HL-60 (cell line): Measurements from ENCODE around the gene PPP1R3C.

Experiments used
- DNase-seq, 2 experiments: peaks; one replicate each; pipeline ENCODE4 v3.0.0-alpha.2; 2010 to 2020; ENCODE audit warnings: low read depth in 1 of 2, low spot score in 1 of 2
- H3K27ac ChIP-seq: fragments of 250-450 bp; sonication (Bioruptor Pico); replicated peaks from 2 replicates; pipeline ENCODE4 v1.5.1; 2020; ENCODE audit warnings: mild to moderate bottlenecking, moderate library complexity
- H3K27me3 ChIP-seq: fragments of 250-450 bp; sonication (Bioruptor Pico); 2 replicates; pipeline ENCODE4 v1.5.1; 2021; ENCODE audit warnings: mild to moderate bottlenecking, moderate library complexity; ENCODE audit not compliant: insufficient read depth, poor library complexity, severe bottlenecking
- H3K4me3 ChIP-seq: replicated peaks from 2 replicates; pipeline ENCODE4 v1.5.1; 2011; ENCODE audit warnings: mild to moderate bottlenecking, control low read depth, low read length; ENCODE audit not compliant: insufficient read depth
- GABPA ChIP-seq: IDR thresholded peaks from 2 replicates; pipeline ENCODE4 v1.6.1; 2012; ENCODE audit warnings: low read depth
- POLR2AphosphoS5 ChIP-seq: IDR thresholded peaks from 2 replicates; pipeline ENCODE4 v1.6.1; 2012; ENCODE audit warnings: low read depth
- SPI1 ChIP-seq: IDR thresholded peaks from 2 replicates; pipeline ENCODE4 v1.6.1; 2012; ENCODE audit warnings: low read depth, mild to moderate bottlenecking, borderline replicate concordance
- TF ChIP-seq, protein P1 (sequence below): IDR thresholded peaks from 2 replicates; pipeline ENCODE4 v1.6.1; 2012; ENCODE audit warnings: low read depth; ENCODE audit not compliant: insufficient replicate concordance
- TF ChIP-seq, protein P2 (sequence below): IDR thresholded peaks from one replicate; pipeline ENCODE4 v1.5.1; 2011; ENCODE audit warnings: low read length, control low read depth, inconsistent platforms; ENCODE audit not compliant: insufficient read depth

PPP1R3C gene

DNA sequence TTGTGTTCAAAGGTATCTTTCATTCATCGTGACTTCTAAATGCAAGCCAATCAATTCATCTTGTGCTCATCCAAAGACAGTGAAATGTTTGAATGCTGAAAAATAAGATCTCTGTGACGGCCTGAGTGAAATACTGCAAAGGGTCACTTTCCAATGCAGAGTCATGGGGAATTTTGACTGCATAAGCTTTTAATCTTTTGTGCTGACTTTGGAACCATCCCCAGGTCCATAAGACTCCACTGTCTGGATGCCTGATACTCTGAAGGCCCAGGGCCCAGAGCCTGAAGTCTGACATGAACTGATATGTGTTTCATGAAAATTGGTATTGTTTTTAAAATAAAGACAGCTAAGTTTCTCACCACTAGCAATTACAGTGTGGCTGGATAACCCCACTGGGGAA lies 39.0 kb downstream of the PPP1R3C start:
- no peak for DNase-seq
- TF ChIP-seq, protein P1, sequence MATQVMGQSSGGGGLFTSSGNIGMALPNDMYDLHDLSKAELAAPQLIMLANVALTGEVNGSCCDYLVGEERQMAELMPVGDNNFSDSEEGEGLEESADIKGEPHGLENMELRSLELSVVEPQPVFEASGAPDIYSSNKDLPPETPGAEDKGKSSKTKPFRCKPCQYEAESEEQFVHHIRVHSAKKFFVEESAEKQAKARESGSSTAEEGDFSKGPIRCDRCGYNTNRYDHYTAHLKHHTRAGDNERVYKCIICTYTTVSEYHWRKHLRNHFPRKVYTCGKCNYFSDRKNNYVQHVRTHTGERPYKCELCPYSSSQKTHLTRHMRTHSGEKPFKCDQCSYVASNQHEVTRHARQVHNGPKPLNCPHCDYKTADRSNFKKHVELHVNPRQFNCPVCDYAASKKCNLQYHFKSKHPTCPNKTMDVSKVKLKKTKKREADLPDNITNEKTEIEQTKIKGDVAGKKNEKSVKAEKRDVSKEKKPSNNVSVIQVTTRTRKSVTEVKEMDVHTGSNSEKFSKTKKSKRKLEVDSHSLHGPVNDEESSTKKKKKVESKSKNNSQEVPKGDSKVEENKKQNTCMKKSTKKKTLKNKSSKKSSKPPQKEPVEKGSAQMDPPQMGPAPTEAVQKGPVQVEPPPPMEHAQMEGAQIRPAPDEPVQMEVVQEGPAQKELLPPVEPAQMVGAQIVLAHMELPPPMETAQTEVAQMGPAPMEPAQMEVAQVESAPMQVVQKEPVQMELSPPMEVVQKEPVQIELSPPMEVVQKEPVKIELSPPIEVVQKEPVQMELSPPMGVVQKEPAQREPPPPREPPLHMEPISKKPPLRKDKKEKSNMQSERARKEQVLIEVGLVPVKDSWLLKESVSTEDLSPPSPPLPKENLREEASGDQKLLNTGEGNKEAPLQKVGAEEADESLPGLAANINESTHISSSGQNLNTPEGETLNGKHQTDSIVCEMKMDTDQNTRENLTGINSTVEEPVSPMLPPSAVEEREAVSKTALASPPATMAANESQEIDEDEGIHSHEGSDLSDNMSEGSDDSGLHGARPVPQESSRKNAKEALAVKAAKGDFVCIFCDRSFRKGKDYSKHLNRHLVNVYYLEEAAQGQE, result no peak
- no peak for TF ChIP-seq GABPA
- TF ChIP-seq POLR2AphosphoS5, result no peak
- TF ChIP-seq, protein P2, sequence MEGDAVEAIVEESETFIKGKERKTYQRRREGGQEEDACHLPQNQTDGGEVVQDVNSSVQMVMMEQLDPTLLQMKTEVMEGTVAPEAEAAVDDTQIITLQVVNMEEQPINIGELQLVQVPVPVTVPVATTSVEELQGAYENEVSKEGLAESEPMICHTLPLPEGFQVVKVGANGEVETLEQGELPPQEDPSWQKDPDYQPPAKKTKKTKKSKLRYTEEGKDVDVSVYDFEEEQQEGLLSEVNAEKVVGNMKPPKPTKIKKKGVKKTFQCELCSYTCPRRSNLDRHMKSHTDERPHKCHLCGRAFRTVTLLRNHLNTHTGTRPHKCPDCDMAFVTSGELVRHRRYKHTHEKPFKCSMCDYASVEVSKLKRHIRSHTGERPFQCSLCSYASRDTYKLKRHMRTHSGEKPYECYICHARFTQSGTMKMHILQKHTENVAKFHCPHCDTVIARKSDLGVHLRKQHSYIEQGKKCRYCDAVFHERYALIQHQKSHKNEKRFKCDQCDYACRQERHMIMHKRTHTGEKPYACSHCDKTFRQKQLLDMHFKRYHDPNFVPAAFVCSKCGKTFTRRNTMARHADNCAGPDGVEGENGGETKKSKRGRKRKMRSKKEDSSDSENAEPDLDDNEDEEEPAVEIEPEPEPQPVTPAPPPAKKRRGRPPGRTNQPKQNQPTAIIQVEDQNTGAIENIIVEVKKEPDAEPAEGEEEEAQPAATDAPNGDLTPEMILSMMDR, result no peak
- TF ChIP-seq SPI1, result no peak
- H3K4me3 ChIP-seq, result no peak overlapping the region

DNA sequence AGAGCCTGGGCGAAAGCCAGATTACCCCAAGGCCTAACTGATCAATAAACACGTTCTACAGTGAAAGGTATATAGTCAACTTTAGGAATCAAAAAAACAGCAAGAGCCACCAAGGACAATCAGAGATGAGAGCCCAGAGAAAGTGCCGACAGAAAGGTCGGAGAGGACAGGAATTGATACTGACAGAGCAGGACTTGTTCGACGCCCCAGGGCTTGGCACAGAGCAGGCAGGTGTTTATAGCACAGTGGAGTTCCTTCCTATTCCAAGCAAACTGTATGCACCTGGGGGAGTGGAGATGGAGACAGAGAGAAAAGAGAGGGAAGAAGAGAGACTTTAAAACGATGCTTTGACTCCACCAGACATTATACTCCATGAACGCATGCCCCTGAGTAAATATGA lies 39.5 kb downstream of the PPP1R3C start:
- TF ChIP-seq GABPA (no peak), POLR2AphosphoS5 (no peak)
- Histone ChIP-seq H3K27ac (no peak overlapping the region), H3K4me3 (no peak overlapping the region), H3K27me3 (peaks cover 6% of the 10 kb centered on the region)
- no peak for DNase-seq

More for the DNA sequence above, 39.0 kb downstream of the PPP1R3C start:
- Histone ChIP-seq H3K27me3 (peaks cover 6% of the 10 kb centered on the region), H3K27ac (no peak overlapping the region)

DNA sequence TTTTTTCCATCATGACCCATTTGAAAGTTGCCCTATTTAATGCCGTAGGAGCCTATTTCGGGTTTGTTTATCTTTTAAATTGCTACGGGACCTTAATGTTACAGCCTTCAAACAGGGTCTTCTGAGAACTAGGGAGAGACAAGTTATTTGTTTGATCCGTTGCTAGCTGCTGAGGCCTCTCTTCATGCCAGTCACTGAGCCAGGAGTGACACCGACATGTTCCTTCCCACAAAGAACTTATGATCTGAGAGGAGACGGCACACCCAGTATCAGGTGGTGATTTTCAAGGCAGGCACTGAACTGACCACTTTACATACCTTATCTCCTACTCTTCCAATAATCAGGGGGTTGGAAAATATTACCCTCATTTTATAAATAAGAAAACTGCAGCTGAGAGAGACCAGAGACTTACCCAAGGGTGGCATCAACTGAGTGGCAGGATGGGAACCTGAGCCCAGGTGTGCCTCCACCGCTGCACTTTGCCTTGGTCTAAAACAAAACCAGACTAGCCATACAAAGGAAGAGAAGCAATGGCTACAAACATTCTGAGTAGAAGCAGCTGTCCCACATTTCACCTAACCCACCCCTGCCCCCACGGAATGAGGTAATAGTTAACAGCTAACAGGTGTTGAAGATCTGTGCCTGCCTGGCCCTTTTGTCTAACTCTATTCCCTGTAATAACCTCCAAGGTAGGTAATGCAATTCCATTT lies 40.5 kb downstream of the PPP1R3C start:
- no peak overlapping the region for H3K27ac ChIP-seq
- no peak overlapping the region for H3K4me3 ChIP-seq
- no peak for DNase-seq

DNA sequence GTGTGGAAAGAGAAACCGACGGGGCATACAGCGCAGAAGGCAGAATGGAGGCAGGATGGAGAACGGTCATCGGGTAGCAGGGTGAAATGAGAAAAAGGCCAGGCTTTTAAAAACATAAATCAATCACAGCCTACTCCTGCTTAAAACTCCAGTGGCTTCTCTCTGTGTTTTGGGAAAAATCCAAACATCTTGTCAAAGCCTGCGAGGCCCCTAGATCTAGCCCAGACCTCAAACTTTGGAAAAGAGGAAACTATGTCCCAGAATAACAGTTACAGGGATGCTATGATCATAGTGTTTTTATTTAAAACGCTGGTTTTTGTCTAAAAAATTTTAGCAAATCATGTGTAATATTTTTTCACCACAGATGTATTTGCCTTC lies 41.1 kb downstream of the PPP1R3C start:
- no peak overlapping the region for H3K4me3 ChIP-seq
- peaks cover 6% of the 10 kb centered on the region for H3K27me3 ChIP-seq
- TF ChIP-seq, protein P2, result no peak
- TF ChIP-seq SPI1 (no peak), POLR2AphosphoS5 (no peak), GABPA (no peak)
- TF ChIP-seq, protein P1, result no peak
- DNase-seq, result no peak
- no peak overlapping the region for H3K27ac ChIP-seq

More for the DNA sequence above, 40.5 kb downstream of the PPP1R3C start:
- TF ChIP-seq, protein P1, result no peak
- H3K27me3 ChIP-seq, result peaks cover 6% of the 10 kb centered on the region
